Effector memory CD4-positive, alpha-beta T cell (primary cell): ENCODE results near the gene HLTF.
"Not testable (repeated sequence)": the region's sequence is repeated elsewhere in the genome, so short reads cannot be mapped to it uniquely, and the experiment has no call there.

Experiments
- DNase-seq, 3 donors: peaks; one replicate each; pipeline ENCODE4 v3.0.0-alpha.2; 2020
- H3K27ac ChIP-seq: 2 replicates; pipeline ENCODE4 v1.7.0; 2013; ENCODE audit warnings: mild to moderate bottlenecking, low read length, moderate library complexity; ENCODE audit not compliant: insufficient read depth, poor library complexity, severe bottlenecking
- H3K27me3 ChIP-seq: replicated peaks from 2 replicates; pipeline ENCODE4 v1.7.0; 2013; ENCODE audit warnings: mild to moderate bottlenecking, low read length; ENCODE audit not compliant: insufficient read depth, control insufficient read depth, poor library complexity, severe bottlenecking
- H3K36me3 ChIP-seq: 2 replicates; pipeline ENCODE4 v1.7.0; 2013; ENCODE audit warnings: mild to moderate bottlenecking, low read length, moderate library complexity; ENCODE audit not compliant: control insufficient read depth, insufficient read depth
- H3K4me1 ChIP-seq: 2 replicates; pipeline ENCODE4 v1.7.0; 2013; ENCODE audit warnings: low read length, mild to moderate bottlenecking; ENCODE audit not compliant: control insufficient read depth, insufficient read depth, poor library complexity, severe bottlenecking
- H3K4me3 ChIP-seq: 2 replicates; pipeline ENCODE4 v1.7.0; 2013; ENCODE audit warnings: low read length, low read depth, mild to moderate bottlenecking; ENCODE audit not compliant: insufficient read depth, poor library complexity, severe bottlenecking
- H3K9me3 ChIP-seq: 2 replicates; pipeline ENCODE4 v1.7.0; 2013; ENCODE audit warnings: mild to moderate bottlenecking, low read length, moderate library complexity; ENCODE audit not compliant: control insufficient read depth

HLTF gene

GRCh38 chr3:149115114-149115513 lies 28.8 kb upstream of the HLTF start:
- no peak for DNase-seq
- no peaks in the 10 kb centered on the region for H3K9me3 ChIP-seq
- no peaks in the 10 kb centered on the region for H3K36me3 ChIP-seq
- H3K4me3 ChIP-seq, result no peak overlapping the region
- no peaks in the 10 kb centered on the region for H3K4me1 ChIP-seq
- H3K27ac ChIP-seq, result no peak overlapping the region
- H3K27me3 ChIP-seq, result no peaks in the 10 kb centered on the region

DNA sequence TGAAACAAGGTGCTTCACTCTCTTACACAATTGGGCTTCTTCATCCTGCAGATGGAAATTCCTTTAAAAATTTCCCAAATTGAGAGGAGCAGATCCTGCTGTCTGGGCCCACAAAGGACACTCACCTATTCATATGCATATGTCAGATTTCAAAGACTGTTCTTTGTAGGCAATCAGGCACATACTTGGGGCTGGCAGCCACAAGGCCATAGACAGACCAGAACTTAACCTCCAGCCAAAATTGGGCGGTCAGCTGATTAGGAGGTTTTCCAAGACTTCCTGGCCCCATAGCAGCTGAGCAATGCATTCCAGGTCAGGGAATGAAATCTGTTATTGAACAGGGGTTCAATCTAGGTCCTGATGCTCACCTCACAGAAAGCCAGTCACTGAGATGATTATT lies 28.1 kb upstream of the HLTF start:
- H3K9me3 ChIP-seq, result no peaks in the 10 kb centered on the region
- no peak overlapping the region for H3K4me3 ChIP-seq
- no peaks in the 10 kb centered on the region for H3K27me3 ChIP-seq
- H3K27ac ChIP-seq, result no peak overlapping the region
- H3K4me1 ChIP-seq, result no peaks in the 10 kb centered on the region
- DNase-seq, result no peak
- H3K36me3 ChIP-seq, result no peaks in the 10 kb centered on the region

GRCh38 chr3:149104484-149104883 lies 18.2 kb upstream of the HLTF start:
- H3K4me3 ChIP-seq, result no peak overlapping the region
- H3K27ac ChIP-seq, result no peak overlapping the region
- H3K4me1 ChIP-seq, result no peaks in the 10 kb centered on the region
- no peak for DNase-seq
- H3K27me3 ChIP-seq, result no peaks in the 10 kb centered on the region
- no peaks in the 10 kb centered on the region for H3K36me3 ChIP-seq
- no peaks in the 10 kb centered on the region for H3K9me3 ChIP-seq

DNA sequence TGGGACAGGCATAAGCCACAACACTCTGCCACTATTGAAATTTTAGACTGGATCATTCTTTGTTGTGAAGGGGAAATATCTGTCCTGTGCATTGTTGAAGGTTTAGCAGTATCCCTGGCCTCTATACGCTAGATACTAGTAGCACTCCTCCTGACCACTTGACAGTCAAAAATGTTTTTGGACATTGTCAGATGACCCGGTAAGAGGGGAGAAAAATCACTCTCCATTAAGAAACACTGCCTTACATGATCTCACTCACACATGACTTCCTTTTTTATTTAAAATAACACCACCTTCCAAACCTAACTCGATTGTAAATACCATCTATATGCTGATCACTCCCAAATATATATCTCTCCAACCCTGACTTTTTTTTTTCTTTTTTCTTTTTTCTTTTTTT lies 15.3 kb upstream of the HLTF start:
- no peak overlapping the region for H3K4me3 ChIP-seq
- no peaks in the 10 kb centered on the region for H3K27me3 ChIP-seq
- no peak for DNase-seq
- H3K27ac ChIP-seq, result no peak overlapping the region
- H3K9me3 ChIP-seq, result no peaks in the 10 kb centered on the region
- H3K36me3 ChIP-seq, result no peaks in the 10 kb centered on the region
- no peaks in the 10 kb centered on the region for H3K4me1 ChIP-seq

GRCh38 chr3:149101154-149101553 lies 14.8 kb upstream of the HLTF start:
- Histone ChIP-seq H3K4me1 (no peaks in the 10 kb centered on the region), H3K36me3 (no peaks in the 10 kb centered on the region), H3K27me3 (no peaks in the 10 kb centered on the region), H3K4me3 (no peak overlapping the region), H3K27ac (no peak overlapping the region), H3K9me3 (no peaks in the 10 kb centered on the region)
- no peak for DNase-seq

- not testable (repeated sequence) for DNase-seq, H3K27me3 ChIP-seq, H3K4me1 ChIP-seq
These were observed 11.7 kb upstream of the HLTF start for GRCh38 chr3:149097987-149098386.

GRCh38 chr3:149095487-149095886 lies 9.2 kb upstream of the HLTF start:
- H3K9me3 ChIP-seq, result no peaks in the 10 kb centered on the region
- H3K36me3 ChIP-seq, result no peaks in the 10 kb centered on the region
- no peak for DNase-seq
- no peaks in the 10 kb centered on the region for H3K4me1 ChIP-seq
- H3K4me3 ChIP-seq, result no peak overlapping the region
- no peak overlapping the region for H3K27ac ChIP-seq
- H3K27me3 ChIP-seq, result no peaks in the 10 kb centered on the region

More at GRCh38 chr3:149097987-149098386, 11.7 kb upstream of the HLTF start:
- not testable (repeated sequence) for H3K27ac ChIP-seq, H3K36me3 ChIP-seq, H3K4me3 ChIP-seq, H3K9me3 ChIP-seq

GRCh38 chr3:149091983-149092382 lies 5.7 kb upstream of the HLTF start:
- Histone ChIP-seq H3K36me3 (no peaks in the 10 kb centered on the region), H3K27ac (no peak overlapping the region), H3K4me3 (no peak overlapping the region), H3K27me3 (no peaks in the 10 kb centered on the region), H3K4me1 (no peaks in the 10 kb centered on the region), H3K9me3 (no peaks in the 10 kb centered on the region)
- DNase-seq, result no peak

- H3K27ac ChIP-seq, result no peak overlapping the region
- no peaks in the 10 kb centered on the region for H3K4me1 ChIP-seq
- H3K4me3 ChIP-seq, result no peak overlapping the region
- H3K9me3 ChIP-seq, result no peaks in the 10 kb centered on the region
- H3K27me3 ChIP-seq, result no peaks in the 10 kb centered on the region
- DNase-seq, result no peak
- H3K36me3 ChIP-seq, result no peaks in the 10 kb centered on the region
These were observed 4.6 kb upstream of the HLTF start for GRCh38 chr3:149090907-149091306.

DNA sequence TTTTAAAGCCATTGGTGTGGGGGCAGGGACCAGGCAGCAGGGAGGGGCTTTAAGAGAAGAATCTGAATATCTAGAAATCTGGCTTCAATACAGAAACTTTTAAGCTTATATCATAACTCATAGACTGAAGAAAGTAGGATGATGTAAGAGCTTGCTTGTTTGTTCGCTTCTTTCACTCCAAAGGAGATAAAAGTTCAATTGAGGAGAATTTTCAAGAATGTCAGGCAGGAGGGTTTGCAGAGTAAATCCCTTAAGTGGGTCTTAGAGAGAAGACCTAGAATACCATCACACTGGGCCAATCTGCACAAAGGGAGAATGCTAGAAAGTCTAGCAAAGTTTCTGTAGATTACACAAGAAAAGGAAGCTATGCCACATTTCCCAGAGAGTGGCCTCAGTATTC lies 4.1 kb upstream of the HLTF start:
- H3K4me1 ChIP-seq, result no peaks in the 10 kb centered on the region
- H3K27me3 ChIP-seq, result no peaks in the 10 kb centered on the region
- H3K27ac ChIP-seq, result no peak overlapping the region
- no peak for DNase-seq
- H3K9me3 ChIP-seq, result no peaks in the 10 kb centered on the region
- no peaks in the 10 kb centered on the region for H3K36me3 ChIP-seq
- no peak overlapping the region for H3K4me3 ChIP-seq

GRCh38 chr3:149089395-149089794 lies 3.1 kb upstream of the HLTF start:
- no peaks in the 10 kb centered on the region for H3K4me1 ChIP-seq
- DNase-seq, result no peak
- H3K27me3 ChIP-seq, result no peaks in the 10 kb centered on the region
- no peaks in the 10 kb centered on the region for H3K9me3 ChIP-seq
- no peak overlapping the region for H3K4me3 ChIP-seq
- H3K36me3 ChIP-seq, result no peaks in the 10 kb centered on the region
- H3K27ac ChIP-seq, result no peak overlapping the region
